Stimulated activated CD8-positive, alpha-beta memory T cell treated with anti-CD3 and anti-CD28 coated beads, Interleukin-12 subunit alpha, Interleukin-12 subunit beta, amount 100 ng/mL, for 24 hours (primary cell): ENCODE measurements around the gene MEX3A.
"Not testable (repeated sequence)": the region's sequence is repeated elsewhere in the genome, so short reads cannot be mapped to it uniquely, and the experiment has no call there.

Experiments
- DNase-seq: peaks from one replicate; pipeline ENCODE4 v3.0.0-alpha.2; 2020; ENCODE audit errors: extremely low read depth

The MEX3A gene, protein sequence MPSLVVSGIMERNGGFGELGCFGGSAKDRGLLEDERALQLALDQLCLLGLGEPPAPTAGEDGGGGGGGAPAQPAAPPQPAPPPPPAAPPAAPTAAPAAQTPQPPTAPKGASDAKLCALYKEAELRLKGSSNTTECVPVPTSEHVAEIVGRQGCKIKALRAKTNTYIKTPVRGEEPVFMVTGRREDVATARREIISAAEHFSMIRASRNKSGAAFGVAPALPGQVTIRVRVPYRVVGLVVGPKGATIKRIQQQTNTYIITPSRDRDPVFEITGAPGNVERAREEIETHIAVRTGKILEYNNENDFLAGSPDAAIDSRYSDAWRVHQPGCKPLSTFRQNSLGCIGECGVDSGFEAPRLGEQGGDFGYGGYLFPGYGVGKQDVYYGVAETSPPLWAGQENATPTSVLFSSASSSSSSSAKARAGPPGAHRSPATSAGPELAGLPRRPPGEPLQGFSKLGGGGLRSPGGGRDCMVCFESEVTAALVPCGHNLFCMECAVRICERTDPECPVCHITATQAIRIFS

DNA sequence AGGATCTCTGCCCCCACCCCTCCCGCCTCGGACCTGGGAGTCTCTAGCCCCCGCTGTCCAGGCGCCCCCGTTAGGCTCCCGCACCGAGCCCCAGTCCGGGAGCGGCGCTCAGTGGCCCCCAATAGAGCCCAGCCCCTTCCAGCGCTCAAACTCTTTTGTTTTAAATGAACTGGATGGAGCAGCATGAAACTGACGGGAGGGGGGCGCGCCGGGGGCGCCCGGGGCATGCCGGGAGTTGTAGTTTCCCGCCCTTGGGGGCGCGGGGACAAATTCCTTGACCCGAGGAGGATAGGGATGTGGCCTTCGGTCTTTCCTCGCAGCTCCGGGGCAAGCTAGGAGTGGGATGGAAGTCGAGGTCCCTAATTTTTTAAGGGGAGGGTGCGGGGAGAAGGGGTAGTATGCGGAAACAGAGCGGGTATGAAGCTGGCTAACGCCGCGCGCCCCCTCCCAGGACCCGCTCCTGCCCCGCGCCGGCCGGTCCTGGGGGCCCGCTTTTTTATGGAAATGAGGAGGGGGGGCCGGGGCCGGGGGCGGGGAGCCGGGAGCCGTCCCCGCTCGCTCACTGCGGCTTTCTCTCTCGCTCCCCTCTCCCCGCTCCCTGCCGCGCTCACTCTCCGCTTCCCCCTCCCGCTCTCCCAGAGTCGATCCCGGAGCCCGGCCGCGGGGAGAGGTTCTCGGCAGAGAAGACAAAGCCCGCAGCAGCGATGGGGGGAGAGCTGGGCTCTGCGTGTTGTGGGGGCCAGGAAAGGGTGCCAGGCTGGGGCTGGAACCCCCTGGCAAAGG, at the start of gene MEX3A:
Gene MEX3A, minus strand, starts transcription at position 157 of the 783 bp plus-strand sequence. CDS start 467 bp downstream, outside the sequence.
- no peak for DNase-seq

GRCh38 chr1:156130578-156130942, 48.3 kb upstream of the MEX3A start:
- no peak for DNase-seq

GRCh38 chr1:156129687-156130577, 47.7 kb upstream of the MEX3A start:
- no peak for DNase-seq

DNA sequence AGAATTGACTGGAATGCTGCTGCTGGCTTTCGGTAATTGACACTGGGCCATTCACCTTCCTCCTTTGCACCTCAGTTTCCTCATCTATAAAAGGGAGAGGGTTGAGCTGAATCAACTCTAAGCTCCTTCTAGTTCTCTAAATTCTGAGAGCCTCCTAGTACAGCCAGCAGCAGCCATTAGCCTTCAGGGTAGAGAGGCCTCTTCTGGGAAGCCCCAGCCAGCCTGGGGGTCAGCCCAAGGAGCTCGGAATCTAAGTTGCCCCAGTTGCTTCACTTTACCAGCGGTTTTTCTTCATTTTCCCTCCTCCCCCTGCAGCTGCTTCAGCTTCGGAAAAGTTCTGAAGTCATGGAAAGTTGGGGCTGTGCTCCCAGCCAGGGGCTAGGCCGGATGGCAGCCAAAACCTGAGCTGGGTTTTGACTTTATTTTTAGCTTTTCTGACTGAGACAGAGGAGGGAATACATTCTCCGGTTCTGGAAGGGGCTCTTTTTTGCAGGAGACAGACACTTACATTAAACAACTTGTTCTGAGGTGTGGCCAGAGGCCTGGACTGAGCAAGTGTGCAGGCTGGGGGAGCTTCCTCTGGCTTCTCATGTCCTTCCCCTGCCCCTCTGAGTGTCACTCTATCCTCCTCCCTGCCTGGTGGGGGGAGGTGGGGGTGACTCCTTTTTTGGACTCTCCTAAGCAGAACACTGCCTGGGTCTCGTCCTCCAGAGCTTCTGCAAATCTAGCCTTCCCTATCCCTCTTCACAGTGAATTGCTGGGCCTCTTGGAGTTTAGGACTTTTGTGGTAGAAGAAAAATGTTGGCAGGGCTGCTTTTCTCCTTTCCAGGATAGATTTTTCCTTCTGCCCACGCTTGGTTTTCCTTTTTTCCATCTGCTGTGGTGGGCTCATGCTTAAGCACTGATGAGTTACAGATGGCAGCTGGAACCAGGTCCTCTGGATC, 46.7 kb upstream of the MEX3A start:
- no peak for DNase-seq

- no peak for DNase-seq
These were observed 46.0 kb upstream of the MEX3A start for GRCh38 chr1:156128308-156128653.

DNA sequence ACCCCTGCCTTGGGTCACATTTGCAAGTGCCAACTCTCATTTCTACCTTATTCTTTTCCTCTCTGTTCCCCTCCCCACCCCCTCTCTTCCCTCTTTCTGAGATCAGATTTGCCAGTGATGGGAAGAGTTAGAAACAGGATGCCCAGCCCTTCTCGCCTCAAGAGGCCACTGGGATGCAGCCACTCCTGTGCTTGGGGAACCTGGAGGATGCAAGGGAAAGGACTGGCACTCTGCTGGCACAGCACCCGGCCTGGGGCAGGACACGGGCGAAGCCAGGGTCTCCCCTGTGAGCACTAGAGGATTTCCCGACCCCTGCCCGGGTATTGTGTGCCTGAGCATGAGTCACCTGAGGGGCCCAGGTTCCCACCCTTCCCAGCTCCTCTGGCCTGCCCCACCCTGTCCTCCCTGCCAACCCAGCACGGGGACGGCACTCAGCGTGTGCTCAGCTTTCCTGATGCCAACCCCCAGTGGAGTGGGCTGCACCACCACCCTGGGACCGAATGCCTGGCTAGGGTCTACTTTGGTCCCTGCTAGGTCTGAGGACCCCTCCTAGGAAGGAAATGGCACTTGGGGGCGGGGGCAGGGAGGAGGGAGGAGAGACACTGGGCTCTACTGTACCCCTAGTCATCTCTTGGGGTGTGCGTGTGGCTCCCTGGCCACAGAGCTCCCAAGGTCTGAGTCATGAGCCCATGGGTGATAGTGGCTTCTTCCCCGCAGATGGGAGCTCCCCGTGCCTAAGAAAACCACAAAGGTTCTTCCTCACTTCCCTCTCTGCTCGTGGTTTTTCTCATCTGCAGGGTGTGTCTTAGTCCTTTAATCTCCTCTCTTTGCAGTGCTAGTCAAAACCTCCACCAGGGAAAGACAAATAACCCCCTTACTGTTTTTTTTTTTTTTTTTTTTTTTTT, 44.6 kb upstream of the MEX3A start:
- DNase-seq = peak; percentile 59

DNA sequence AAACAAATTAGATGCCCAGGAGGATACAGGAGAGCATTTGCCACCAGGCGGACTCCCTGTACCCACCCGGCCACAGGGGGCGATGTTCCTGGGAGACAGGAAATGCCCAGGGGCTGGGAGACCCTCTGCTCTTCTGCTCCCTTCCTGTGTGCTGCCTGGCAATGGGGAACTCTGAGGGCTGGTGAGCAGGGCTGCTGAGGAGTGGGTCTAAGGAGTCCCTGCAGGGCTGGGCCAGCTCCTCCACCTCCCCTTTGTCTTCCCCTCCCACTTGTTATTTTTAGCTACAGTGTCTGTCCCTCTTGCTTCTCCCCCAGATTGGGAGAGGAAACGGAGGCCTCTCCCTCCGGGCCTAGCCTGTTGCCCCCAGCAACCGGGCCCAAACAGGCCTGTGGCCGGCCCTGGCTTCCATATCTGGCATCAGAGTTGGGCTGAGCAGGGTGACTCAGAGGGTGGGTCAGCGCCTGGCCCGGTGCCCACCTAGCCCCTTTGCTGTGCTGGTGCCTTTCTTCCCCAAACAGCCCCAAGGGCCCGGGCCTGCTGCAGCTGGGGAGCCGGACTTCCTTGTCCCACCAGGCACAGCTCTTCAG, 43.9 kb upstream of the MEX3A start:
- no peak for DNase-seq

DNA sequence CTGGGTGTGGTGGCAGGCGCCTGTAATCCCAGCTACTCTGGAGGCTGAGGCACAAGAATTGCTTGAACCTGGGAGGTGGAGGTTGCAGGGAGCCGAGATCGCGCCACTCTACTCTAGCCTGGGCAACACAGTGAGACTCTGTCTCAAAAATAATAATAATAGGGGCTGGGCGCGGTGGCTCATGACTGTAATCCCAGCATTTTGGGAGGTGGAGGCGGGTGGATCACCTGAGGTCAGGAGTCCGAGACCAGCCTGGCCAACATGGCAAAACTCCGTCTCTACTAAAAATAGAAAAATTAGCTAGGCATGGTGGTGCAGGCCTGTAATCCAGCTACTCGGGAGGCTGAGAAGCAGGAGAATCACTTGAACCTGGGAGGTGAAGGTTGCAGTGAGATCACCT, 43.3 kb upstream of the MEX3A start:
- not testable (repeated sequence) for DNase-seq

DNA sequence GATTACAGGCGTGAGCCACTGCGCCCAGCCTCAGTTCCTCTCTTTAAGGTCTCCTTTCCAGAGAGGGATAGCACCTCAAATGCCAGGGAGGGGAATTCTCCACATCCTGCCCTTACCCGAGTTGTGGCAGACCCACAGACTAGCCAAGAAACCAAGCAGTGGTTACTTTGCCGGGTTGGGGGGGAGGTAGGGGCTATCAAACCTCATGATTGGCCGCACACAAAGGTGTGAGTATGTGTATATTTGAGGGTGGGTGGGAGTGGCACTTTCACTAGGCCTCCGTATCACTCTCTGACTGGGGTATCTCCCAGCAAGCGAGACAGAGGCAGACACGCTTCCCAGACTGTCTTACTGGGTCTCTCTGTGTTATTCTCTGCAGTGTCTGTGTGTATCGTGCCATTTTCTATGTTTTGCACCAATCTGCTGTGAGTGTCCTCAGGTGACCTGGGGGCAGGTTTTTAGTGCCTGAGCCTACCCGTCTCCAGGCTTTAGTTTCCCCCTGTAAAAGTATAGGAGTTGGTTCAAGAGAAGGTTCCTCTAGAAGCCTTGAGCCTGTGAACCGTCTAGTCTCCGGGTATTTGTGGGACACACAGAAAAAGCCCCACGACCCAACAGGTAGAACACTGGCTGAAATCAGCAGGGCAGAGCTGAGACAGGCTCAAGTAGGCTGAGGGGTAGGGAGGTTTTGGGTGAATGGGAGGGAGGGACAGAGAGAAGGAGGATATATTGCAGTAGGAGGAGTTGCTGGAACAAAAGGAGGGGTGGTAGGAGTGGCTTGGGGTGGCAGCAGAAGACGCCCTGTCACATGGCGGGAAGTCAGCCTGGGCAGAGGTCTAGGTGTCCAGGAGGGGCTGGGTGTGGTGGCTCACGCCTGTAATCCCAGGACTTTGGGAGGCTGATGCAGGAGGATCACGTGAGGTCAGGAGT, 42.6 kb upstream of the MEX3A start:
- DNase-seq = no peak

GRCh38 chr1:156123356-156124196, 41.3 kb upstream of the MEX3A start:
- no peak for DNase-seq

- DNase-seq = no peak
These were observed 40.5 kb upstream of the MEX3A start for GRCh38 chr1:156122519-156123355.

- no peak for DNase-seq
These were observed 39.8 kb upstream of the MEX3A start for GRCh38 chr1:156122086-156122485.

DNA sequence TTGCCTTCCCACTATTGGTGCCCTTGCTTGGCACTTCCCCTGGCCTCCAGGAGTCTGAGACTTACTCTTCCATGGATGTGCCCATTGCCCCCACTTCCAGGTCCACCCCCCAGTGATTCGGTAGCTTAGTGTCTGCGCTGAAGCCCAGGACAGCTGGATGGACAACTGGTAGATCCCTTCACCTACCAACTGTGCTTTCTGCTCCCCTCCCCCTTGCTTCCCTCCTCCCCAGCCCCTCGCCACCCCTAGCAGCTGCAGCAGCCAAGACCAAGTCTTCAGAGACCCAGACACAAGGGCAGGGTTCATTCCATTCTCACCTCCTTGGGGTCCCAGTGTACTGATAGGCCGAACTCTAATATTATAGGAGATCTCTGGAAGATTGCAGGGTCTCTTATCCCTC, 39.2 kb upstream of the MEX3A start:
- DNase-seq = no peak

DNA sequence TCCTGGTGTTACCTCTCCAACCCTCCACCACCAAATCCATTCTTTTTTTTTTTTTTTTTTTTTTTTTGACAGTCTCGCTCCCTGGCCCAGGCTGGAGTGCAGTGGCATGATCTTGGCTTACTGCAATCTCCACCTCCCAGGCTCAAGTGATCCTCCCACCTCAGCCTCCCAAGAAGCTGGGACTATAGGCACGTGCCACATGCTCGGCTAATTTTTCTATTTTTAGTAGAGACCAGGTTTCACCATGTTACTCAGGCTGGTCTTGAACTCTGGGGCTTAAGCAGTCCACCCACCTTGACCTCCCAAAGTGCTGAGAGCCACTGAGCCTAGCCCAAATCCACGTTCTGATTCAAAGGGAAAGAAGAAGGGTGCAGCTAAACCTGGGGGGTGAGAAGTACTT, 38.7 kb upstream of the MEX3A start:
- not testable (repeated sequence) for DNase-seq

- no peak for DNase-seq
These were observed 38.1 kb upstream of the MEX3A start for GRCh38 chr1:156120318-156120717.

- DNase-seq = no peak
These were observed 37.4 kb upstream of the MEX3A start for GRCh38 chr1:156119503-156120209.
